Sigmoid colon (tissue), 4 donors: ENCODE data around the gene DDIT4.
A peak's percentile ranks its signal among the peaks of the same experiment; 100 is the strongest.

ENCODE experiments used
- CTCF ChIP-seq, 4 experiments: fragments of 450-650 bp in 3 of 4; fragments of 200-600 bp in 1 of 4; IDR thresholded peaks; one replicate each; pipeline ENCODE4 v1.5.1; 2016 to 2019; ENCODE audit warnings: antibody characterized with exemption in 4 of 4, mild to moderate bottlenecking in 3 of 4, moderate library complexity in 2 of 4
- POLR2A ChIP-seq, 2 donors: fragments of 450-650 bp; IDR thresholded peaks; one replicate each; pipeline ENCODE4 v1.6.1; 2016; ENCODE audit warnings: antibody characterized with exemption in 2 of 2, mild to moderate bottlenecking in 2 of 2, moderate library complexity in 2 of 2
- POLR2AphosphoS5 ChIP-seq, 4 donors: sonication (generic); formaldehyde crosslinking; IDR thresholded peaks; one replicate each; pipeline ENCODE4 v1.6.1; 2017; ENCODE audit warnings: antibody characterized with exemption in 4 of 4

GRCh38 chr10:72315611-72316385 is 42.1 kb downstream of the DDIT4 start:
- TF ChIP-seq CTCF (IDR thresholded peaks at IDR 0.05) (no peak), POLR2A (IDR thresholded peaks at IDR 0.05) (no peak), POLR2AphosphoS5 (IDR thresholded peaks at IDR 0.05) (peak; percentile 17 to 58 (median 54))
